HG02610 (cell line): Measurements from ENCODE around the gene WFS1.

Experiments used
- ATAC-seq: cut with Tn5 transposase; IDR thresholded peaks from one replicate; pipeline ENCODE4 v1.9.1; 2021; ENCODE audit warnings: mild to moderate bottlenecking, moderate library complexity; ENCODE audit not compliant: unreplicated experiment

The WFS1 gene

DNA sequence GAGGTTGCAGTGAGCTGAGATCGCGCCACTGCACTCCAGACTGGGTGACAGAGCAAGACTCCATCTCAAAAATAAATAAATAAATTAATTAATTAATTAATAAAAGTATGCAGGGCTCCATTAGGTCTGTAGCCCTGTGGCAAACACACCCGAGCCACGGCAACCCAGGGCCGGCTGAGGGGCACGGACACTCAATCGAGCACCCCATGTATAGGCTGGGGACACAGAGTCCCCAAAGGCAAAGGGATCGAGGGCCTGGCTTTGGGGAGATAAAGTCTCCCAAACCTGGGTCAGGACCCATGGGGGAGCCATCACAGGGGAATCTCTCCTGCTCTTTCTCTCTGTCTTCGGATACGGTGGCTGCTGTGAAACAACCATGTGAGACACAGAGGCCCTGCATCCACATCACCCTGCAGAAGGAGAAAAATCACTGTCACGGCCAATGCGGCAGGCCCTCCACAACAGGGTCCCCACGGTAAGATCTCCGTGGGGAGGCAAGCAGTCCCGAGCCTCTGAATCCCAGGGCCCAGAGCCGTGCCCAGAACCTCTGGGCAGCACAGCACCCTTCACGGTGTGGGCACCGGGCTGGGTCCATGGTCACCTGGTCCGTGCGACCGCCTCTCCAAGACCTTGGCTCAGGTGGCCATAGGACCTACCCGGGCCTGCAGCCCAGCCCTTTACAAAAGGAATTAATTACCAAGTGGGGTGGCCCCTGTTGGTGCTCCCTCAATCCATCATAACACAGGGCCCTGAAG is 81.8 kb downstream of the WFS1 start:
- ATAC-seq = no peak

DNA sequence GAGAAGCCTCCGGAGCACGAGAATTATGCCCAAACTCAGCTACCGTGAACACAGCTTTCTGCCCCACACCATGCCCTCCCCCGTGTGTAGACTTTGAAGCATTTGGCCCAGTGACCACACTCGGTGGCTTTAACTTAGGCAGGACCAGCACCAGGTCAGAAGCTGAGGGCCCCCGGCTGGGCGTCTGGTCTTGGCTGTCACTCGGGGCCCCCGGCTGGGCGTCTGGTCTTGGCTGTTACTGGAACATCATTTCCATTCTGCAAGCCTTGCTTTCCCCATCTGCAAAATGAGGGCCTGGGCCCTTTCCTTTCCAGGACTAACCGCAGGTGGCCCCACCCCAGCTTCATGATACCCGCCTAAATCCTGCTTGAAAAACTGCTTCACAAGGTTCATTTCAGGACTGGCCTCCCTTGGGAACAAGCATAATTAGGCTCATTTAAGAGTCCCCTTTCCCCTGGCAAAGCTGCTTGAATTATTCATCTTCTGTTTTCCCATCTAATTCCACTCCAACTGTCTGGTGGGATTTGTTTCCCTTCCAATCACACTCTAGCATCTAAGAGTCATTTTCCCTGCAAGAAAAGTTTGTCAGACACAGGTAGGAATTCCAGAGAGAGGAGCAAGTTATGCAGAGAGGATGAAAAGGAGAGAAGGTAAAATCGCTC is 82.5 kb downstream of the WFS1 start:
- no peak for ATAC-seq
